ENCODE data around the gene ATXN2.

DNA sequence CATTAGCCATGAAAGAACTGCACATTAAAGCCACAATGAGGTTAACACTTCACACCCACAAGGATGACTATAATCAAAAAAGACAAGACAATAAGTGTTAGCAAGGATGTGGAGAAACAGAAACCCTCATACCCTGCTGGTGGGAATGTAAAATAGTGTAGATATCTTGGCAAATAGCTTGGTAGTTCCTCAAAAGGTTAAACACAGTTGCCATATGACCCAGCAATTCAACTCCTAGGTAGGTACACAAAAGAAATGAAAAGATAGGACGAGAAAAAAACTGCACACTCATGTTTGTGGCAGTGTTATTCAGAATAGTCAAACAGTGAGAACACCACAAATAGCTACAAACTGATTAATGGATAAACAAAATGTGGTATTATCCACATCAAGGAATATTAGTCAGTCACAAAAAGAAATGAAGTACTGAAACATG lies 93.5 kb downstream of the ATXN2 start:
- TF ChIP-seq, protein P1, sequence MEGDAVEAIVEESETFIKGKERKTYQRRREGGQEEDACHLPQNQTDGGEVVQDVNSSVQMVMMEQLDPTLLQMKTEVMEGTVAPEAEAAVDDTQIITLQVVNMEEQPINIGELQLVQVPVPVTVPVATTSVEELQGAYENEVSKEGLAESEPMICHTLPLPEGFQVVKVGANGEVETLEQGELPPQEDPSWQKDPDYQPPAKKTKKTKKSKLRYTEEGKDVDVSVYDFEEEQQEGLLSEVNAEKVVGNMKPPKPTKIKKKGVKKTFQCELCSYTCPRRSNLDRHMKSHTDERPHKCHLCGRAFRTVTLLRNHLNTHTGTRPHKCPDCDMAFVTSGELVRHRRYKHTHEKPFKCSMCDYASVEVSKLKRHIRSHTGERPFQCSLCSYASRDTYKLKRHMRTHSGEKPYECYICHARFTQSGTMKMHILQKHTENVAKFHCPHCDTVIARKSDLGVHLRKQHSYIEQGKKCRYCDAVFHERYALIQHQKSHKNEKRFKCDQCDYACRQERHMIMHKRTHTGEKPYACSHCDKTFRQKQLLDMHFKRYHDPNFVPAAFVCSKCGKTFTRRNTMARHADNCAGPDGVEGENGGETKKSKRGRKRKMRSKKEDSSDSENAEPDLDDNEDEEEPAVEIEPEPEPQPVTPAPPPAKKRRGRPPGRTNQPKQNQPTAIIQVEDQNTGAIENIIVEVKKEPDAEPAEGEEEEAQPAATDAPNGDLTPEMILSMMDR (IDR thresholded peaks at IDR 0.05; ENCODE audit: low read length) = no peak
- TF ChIP-seq EZH2phosphoT487 (IDR thresholded peaks at IDR 0.05; ENCODE audit: low read length) (no peak), EZH2 (optimal IDR thresholded peaks at IDR 0.05; ENCODE audit: low read depth, low read length) (no peak)

Measured in MM.1S (cell line).